SK-N-SH (cell line): ENCODE results near the gene PHKB. TPM values are rescaled to one million over a fixed set of nuclear protein-coding genes. Genes with fewer than 3 reads are reported as not detected.

ENCODE experiments used
- CTCF ChIA-PET: fragments of 300-600, 350-600 bp; formaldehyde crosslinking; extraction: SDS; loops from one replicate; lab custom pipeline; 2021; lab: Yijun Ruan, JAX
- POLR2A ChIA-PET: fragments of 350-600 bp; sonication (Branson Sonifier 250); formaldehyde crosslinking; extraction: SDS; loops from one replicate; lab custom pipeline; 2020; ENCODE audit warnings: antibody characterized with exemption, inconsistent platforms; lab: Yijun Ruan, JAX
- DNase-seq: peaks from one replicate; pipeline ENCODE4 v3.0.0; 2012
- H2AFZ ChIP-seq: fragments of 200-600 bp; sonication (generic); 2 replicates; pipeline ENCODE4 v1.8.1; 2016; ENCODE audit warnings: antibody characterized with exemption, mild to moderate bottlenecking, low read depth
- H3F3A ChIP-seq: fragments of 200-600 bp; sonication (generic); replicated peaks from 2 replicates; pipeline ENCODE3; 2016; ENCODE audit warnings: antibody characterized with exemption, mild to moderate bottlenecking; ENCODE audit not compliant: insufficient read depth
- H3K27ac ChIP-seq, 2 experiments: fragments of 200-500 bp in 1 of 2; fragments of 200-600 bp in 1 of 2; sonication (Bioruptor generic) in 1 of 2; sonication (generic), shearing (Covaris generic) in 1 of 2; 2 replicates each; pipeline versions ENCODE4 v1.5.1 to v1.6.1; 2014 to 2016; ENCODE audit warnings: low read depth in 2 of 2, inconsistent platforms in 1 of 2, low read length in 1 of 2, mild to moderate bottlenecking in 1 of 2, mixed read lengths in 1 of 2
- H3K27me3 ChIP-seq: fragments of 200-600 bp; sonication (generic), shearing (Covaris generic); 2 replicates; pipeline ENCODE4 v1.6.1; 2016; ENCODE audit warnings: mixed run types; ENCODE audit not compliant: insufficient read depth
- H3K36me3 ChIP-seq, 2 experiments: fragments of 200-500 bp in 1 of 2; fragments of 200-600 bp in 1 of 2; sonication (Bioruptor generic) in 1 of 2; sonication (generic) in 1 of 2; replicated peaks in 1 of 2; 2 replicates each; pipeline versions ENCODE3 to v1.5.1; 2014 to 2016; ENCODE audit warnings: low read length in 1 of 2, mild to moderate bottlenecking in 1 of 2; ENCODE audit not compliant: insufficient read depth in 2 of 2, control insufficient read depth in 1 of 2
- H3K4me1 ChIP-seq, 2 experiments: fragments of 200-500 bp in 1 of 2; fragments of 200-600 bp in 1 of 2; sonication (Bioruptor generic) in 1 of 2; sonication (generic), shearing (Covaris generic) in 1 of 2; 2 replicates each; pipeline versions ENCODE4 v1.5.1 to v1.6.1; 2014 to 2016; ENCODE audit warnings: low read depth in 1 of 2, low read length in 1 of 2, mixed run types in 1 of 2; ENCODE audit not compliant: insufficient read depth in 2 of 2, control insufficient read depth in 1 of 2
- H3K4me2 ChIP-seq: fragments of 200-600 bp; sonication (generic), shearing (Covaris generic); 2 replicates; pipeline ENCODE4 v1.6.1; 2017; ENCODE audit warnings: mixed run types
- H3K4me3 ChIP-seq, 2 experiments: fragments of 200-500 bp in 1 of 2; fragments of 200-600 bp in 1 of 2; sonication (Bioruptor generic) in 1 of 2; sonication (generic), shearing (Covaris generic) in 1 of 2; 2 replicates each; pipeline versions ENCODE4 v1.5.1 to v1.8.1; 2014 to 2016; ENCODE audit warnings: low read depth in 2 of 2, inconsistent platforms in 1 of 2, low read length in 1 of 2, mild to moderate bottlenecking in 1 of 2, mixed read lengths in 1 of 2, moderate library complexity in 1 of 2
- H3K79me2 ChIP-seq: fragments of 200-600 bp; sonication (generic); 2 replicates; pipeline ENCODE4 v1.8.1; 2017; ENCODE audit warnings: mild to moderate bottlenecking; ENCODE audit not compliant: insufficient read depth
- H3K9ac ChIP-seq: fragments of 200-600 bp; sonication (generic); 2 replicates; pipeline ENCODE4 v1.6.1; 2017; ENCODE audit warnings: mixed run types
- H3K9me2 ChIP-seq: fragments of 200-600 bp; sonication (generic); 2 replicates; pipeline ENCODE4 v1.6.1; 2017; ENCODE audit warnings: mixed run types
- H3K9me3 ChIP-seq: fragments of 200-600 bp; sonication (generic); 2 replicates; pipeline ENCODE4 v1.6.1; 2017; ENCODE audit warnings: mixed run types, mild to moderate bottlenecking, moderate library complexity
- H4K20me1 ChIP-seq: fragments of 200-600 bp; sonication (generic); 2 replicates; pipeline ENCODE4 v1.6.1; 2017; ENCODE audit warnings: mild to moderate bottlenecking, mixed run types; ENCODE audit not compliant: insufficient read depth
- FOSL2 ChIP-seq: IDR thresholded peaks from 2 replicates; pipeline ENCODE4 v1.4.0; 2012; ENCODE audit warnings: low read depth, mild to moderate bottlenecking, moderate library complexity, borderline replicate concordance
- GABPA ChIP-seq: IDR thresholded peaks from 2 replicates; pipeline ENCODE4 v1.4.0; 2012; ENCODE audit warnings: low read depth, mild to moderate bottlenecking
- MEF2A ChIP-seq: IDR thresholded peaks from 2 replicates; pipeline ENCODE4 v1.4.0; 2012; ENCODE audit warnings: low read depth, borderline replicate concordance
- NFIC ChIP-seq: IDR thresholded peaks from 2 replicates; pipeline ENCODE4 v1.4.0; 2012; ENCODE audit warnings: borderline replicate concordance
- RAD21 ChIP-seq: IDR thresholded peaks from 2 replicates; pipeline ENCODE4 v1.6.1; 2012; ENCODE audit warnings: mild to moderate bottlenecking, low read length
- RCOR1 ChIP-seq: fragments of 150-350 bp; IDR thresholded peaks from 2 replicates; pipeline ENCODE4 v1.6.1; 2017; ENCODE audit warnings: antibody characterized with exemption, low read length
- RFX5 ChIP-seq: IDR thresholded peaks from 2 replicates; pipeline ENCODE4 v1.6.1; 2012; ENCODE audit warnings: mild to moderate bottlenecking, improper control_type of control experiment, low read length
- RXRA ChIP-seq: IDR thresholded peaks from 2 replicates; pipeline ENCODE4 v1.4.0; 2012; ENCODE audit warnings: low read depth, mild to moderate bottlenecking, borderline replicate concordance
- SIN3A ChIP-seq: IDR thresholded peaks from 2 replicates; pipeline ENCODE4 v1.6.1; 2012; ENCODE audit warnings: low read depth, mild to moderate bottlenecking, low read length, moderate library complexity, borderline replicate concordance
- SMC3 ChIP-seq: IDR thresholded peaks from 2 replicates; pipeline ENCODE4 v1.6.1; 2012; ENCODE audit warnings: low read depth, low read length, improper control_type of control experiment
- TAF1 ChIP-seq: IDR thresholded peaks from 2 replicates; pipeline ENCODE4 v1.6.1; 2012; ENCODE audit warnings: low read depth, mild to moderate bottlenecking, low read length, moderate library complexity, borderline replicate concordance
- USF1 ChIP-seq: IDR thresholded peaks from 2 replicates; pipeline ENCODE4 v1.4.0; 2012; ENCODE audit warnings: low read depth, borderline replicate concordance
- USF2 ChIP-seq: fragments of 150-350 bp; IDR thresholded peaks from 2 replicates; pipeline ENCODE4 v1.6.1; 2017; ENCODE audit warnings: antibody characterized with exemption, low read length, low read depth, borderline replicate concordance
- WGBS: methylation state at CpG from one replicate; pipeline ENCODE4 v1.1.6; 2017; ENCODE audit warnings: low lambda C conversion rate; 5-methylcytosine and 5-hydroxymethylcytosine counted together
- polyA plus RNA-seq, 3 experiments: library from polyadenylated mRNA; depleted of rRNA; stranded (reverse); fragments of >200 nt; gene quantifications; 2 replicates each; pipeline ENCODE4 v1.2.3, GENCODE V29; 2012
- TF ChIP-seq, protein P1 (sequence below): fragments of 200-600 bp; sonication (generic); IDR thresholded peaks from 2 replicates; pipeline ENCODE4 v1.6.1; 2017; ENCODE audit warnings: antibody characterized with exemption, mild to moderate bottlenecking, moderate library complexity
- TF ChIP-seq, protein P2 (sequence below): IDR thresholded peaks from 2 replicates; pipeline ENCODE4 v1.4.0; 2012; ENCODE audit warnings: low read depth, borderline replicate concordance

Gene PHKB
- polyA plus RNA-seq, 1 of the 3 experiments (the other 2 are of a cell fraction), result 20.8 TPM

GRCh38 chr16:47577029-47577428 is 115.9 kb downstream of the PHKB start:
- Histone ChIP-seq H3K27me3 (no peaks in the 10 kb centered on the region), H3K4me1 (no peaks in the 10 kb centered on the region), H2AFZ (no peak overlapping the region), H3F3A (no peaks in the 10 kb centered on the region), H3K27ac (no peak overlapping the region), H3K36me3 (peaks cover 0 to 9% of the 10 kb centered on the region in 2 experiments), H3K79me2 (no peaks in the 10 kb centered on the region), H3K4me3 (no peak overlapping the region), H3K9me3 (no peaks in the 10 kb centered on the region), H3K9ac (no peak overlapping the region), H3K9me2 (no peaks in the 10 kb centered on the region), H3K4me2 (no peak overlapping the region), H4K20me1 (no peaks in the 10 kb centered on the region)
- ChIA-PET POLR2A (no interaction called here), CTCF (no interaction called here)
- DNase-seq, result no peak
- TF ChIP-seq RCOR1 (no peak), USF1 (no peak)
- TF ChIP-seq, all 33 proteins: peak for 0

- Histone ChIP-seq H3K4me3 (no peak overlapping the region), H3K36me3 (peaks cover 0 to 9% of the 10 kb centered on the region in 2 experiments), H3K27ac (no peak overlapping the region), H3K79me2 (no peaks in the 10 kb centered on the region)
- CTCF ChIA-PET, result no interaction called here
- POLR2A ChIA-PET, result no interaction called here
- no peak for TF ChIP-seq GABPA
- TF ChIP-seq, protein P1, sequence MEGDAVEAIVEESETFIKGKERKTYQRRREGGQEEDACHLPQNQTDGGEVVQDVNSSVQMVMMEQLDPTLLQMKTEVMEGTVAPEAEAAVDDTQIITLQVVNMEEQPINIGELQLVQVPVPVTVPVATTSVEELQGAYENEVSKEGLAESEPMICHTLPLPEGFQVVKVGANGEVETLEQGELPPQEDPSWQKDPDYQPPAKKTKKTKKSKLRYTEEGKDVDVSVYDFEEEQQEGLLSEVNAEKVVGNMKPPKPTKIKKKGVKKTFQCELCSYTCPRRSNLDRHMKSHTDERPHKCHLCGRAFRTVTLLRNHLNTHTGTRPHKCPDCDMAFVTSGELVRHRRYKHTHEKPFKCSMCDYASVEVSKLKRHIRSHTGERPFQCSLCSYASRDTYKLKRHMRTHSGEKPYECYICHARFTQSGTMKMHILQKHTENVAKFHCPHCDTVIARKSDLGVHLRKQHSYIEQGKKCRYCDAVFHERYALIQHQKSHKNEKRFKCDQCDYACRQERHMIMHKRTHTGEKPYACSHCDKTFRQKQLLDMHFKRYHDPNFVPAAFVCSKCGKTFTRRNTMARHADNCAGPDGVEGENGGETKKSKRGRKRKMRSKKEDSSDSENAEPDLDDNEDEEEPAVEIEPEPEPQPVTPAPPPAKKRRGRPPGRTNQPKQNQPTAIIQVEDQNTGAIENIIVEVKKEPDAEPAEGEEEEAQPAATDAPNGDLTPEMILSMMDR, result no peak
- no peak for TF ChIP-seq SIN3A
- no peak for TF ChIP-seq TAF1
- TF ChIP-seq, all 33 proteins: peak for 0
- DNase-seq, result no peak
- Histone ChIP-seq H3K4me2 (no peak overlapping the region), H3F3A (no peaks in the 10 kb centered on the region), H3K4me1 (no peaks in the 10 kb centered on the region), H3K9me2 (no peaks in the 10 kb centered on the region), H4K20me1 (no peaks in the 10 kb centered on the region), H3K9ac (no peak overlapping the region), H3K9me3 (no peaks in the 10 kb centered on the region), H2AFZ (no peak overlapping the region), H3K27me3 (no peaks in the 10 kb centered on the region)
- 83% methylated on average over 3 of the region's 3 CpGs for WGBS
Observed at GRCh38 chr16:47578033-47578432, 116.9 kb downstream of the PHKB start.

DNA sequence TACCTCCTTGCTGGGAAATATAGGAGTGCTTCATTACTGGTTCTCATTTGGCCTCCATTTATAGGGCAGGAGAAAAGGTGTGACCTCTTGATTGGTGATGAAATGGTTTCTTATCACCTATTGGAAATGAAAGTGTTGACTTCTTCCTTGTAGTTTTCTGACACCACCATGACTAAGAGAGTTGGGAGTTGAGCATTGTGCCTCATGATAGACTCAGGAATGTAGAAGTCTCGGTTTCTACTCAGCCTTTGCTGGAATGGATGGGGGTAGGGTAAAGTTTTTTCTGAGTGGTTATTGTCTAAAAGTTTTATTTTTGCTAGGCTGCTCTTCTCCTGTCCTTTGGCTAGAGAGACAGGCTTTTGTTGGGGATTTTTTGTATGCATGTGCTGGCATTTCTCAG is 117.4 kb downstream of the PHKB start:
- Histone ChIP-seq H3K4me2 (no peak overlapping the region), H2AFZ (no peak overlapping the region), H3K27ac (no peak overlapping the region), H3K27me3 (no peaks in the 10 kb centered on the region), H3K36me3 (peaks cover 0 to 9% of the 10 kb centered on the region in 2 experiments), H3K79me2 (no peaks in the 10 kb centered on the region), H3K9me2 (no peaks in the 10 kb centered on the region), H3F3A (no peaks in the 10 kb centered on the region), H3K4me1 (no peaks in the 10 kb centered on the region), H3K4me3 (no peak overlapping the region), H4K20me1 (no peaks in the 10 kb centered on the region), H3K9ac (no peak overlapping the region), H3K9me3 (no peaks in the 10 kb centered on the region)
- no peak for DNase-seq
- WGBS, result 78% methylated on average over 1 of the region's 1 CpG
- CTCF ChIA-PET, result interaction anchor here (0.8 kb wide), 1 partner anchor 586 kb away, joined by 3 read pairs; no protein-coding TSS in a partner anchor
- POLR2A ChIA-PET, result no interaction called here
- TF ChIP-seq NFIC (no peak), FOSL2 (no peak), SMC3 (no peak), USF1 (no peak), RAD21 (no peak), RFX5 (no peak), RCOR1 (no peak), USF2 (no peak), MEF2A (no peak), RXRA (no peak)
- TF ChIP-seq, protein P2, sequence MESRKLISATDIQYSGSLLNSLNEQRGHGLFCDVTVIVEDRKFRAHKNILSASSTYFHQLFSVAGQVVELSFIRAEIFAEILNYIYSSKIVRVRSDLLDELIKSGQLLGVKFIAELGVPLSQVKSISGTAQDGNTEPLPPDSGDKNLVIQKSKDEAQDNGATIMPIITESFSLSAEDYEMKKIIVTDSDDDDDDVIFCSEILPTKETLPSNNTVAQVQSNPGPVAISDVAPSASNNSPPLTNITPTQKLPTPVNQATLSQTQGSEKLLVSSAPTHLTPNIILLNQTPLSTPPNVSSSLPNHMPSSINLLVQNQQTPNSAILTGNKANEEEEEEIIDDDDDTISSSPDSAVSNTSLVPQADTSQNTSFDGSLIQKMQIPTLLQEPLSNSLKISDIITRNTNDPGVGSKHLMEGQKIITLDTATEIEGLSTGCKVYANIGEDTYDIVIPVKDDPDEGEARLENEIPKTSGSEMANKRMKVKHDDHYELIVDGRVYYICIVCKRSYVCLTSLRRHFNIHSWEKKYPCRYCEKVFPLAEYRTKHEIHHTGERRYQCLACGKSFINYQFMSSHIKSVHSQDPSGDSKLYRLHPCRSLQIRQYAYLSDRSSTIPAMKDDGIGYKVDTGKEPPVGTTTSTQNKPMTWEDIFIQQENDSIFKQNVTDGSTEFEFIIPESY, result no peak
